Right lobe of liver (tissue), 6 donors: Measurements from ENCODE around the gene PCLO. TPM values are rescaled to one million over a fixed set of nuclear protein-coding genes. Genes with fewer than 3 reads are reported as not detected.
"Not testable (repeated sequence)": the region's sequence is repeated elsewhere in the genome, so short reads cannot be mapped to it uniquely, and the experiment has no call there.

ENCODE experiments used
- ATAC-seq, 4 donors: fragments of 200-7000 bp; cut with Tn5 transposase; one replicate each; pipeline ENCODE4 v1.9.1; 2020; ENCODE audit warnings: mild to moderate bottlenecking in 4 of 4, moderate library complexity in 4 of 4
- DNase-seq, 3 donors: peaks; one replicate each; pipeline ENCODE4 v3.0.0-alpha.2; 2020
- H3K27ac ChIP-seq, 3 donors: fragments of 200-600 bp; one replicate each; pipeline ENCODE4 v1.8.0; 2022
- H3K27me3 ChIP-seq, 2 donors: fragments of 200-600 bp; one replicate each; pipeline ENCODE4 v1.8.0; 2022
- H3K36me3 ChIP-seq, 4 donors: fragments of 200-600 bp; sonication (generic) in 1 of 4; one replicate each; pipeline versions ENCODE4 v1.5.1 to v1.8.0; 2017 to 2022; ENCODE audit warnings: control low read depth in 1 of 4
- H3K4me1 ChIP-seq, 4 donors: fragments of 200-600 bp; sonication (generic) in 1 of 4; one replicate each; pipeline versions ENCODE4 v1.5.1 to v1.8.0; 2017 to 2022; ENCODE audit warnings: control low read depth in 1 of 4
- H3K4me3 ChIP-seq, 3 donors: fragments of 200-600 bp; one replicate each; pipeline ENCODE4 v1.8.0; 2022
- H3K9me3 ChIP-seq, 4 donors: fragments of 200-600 bp; sonication (generic) in 1 of 4; one replicate each; pipeline versions ENCODE4 v1.5.1 to v1.8.0; 2017 to 2022; ENCODE audit warnings: control low read depth in 1 of 4
- POLR2A ChIP-seq: fragments of 450-650 bp; IDR thresholded peaks from one replicate; pipeline ENCODE4 v1.6.1; 2017; ENCODE audit warnings: antibody characterized with exemption, mild to moderate bottlenecking
- WGBS: methylation state at CpG from one replicate; pipeline ENCODE4 v1.1.6; 2018; ENCODE audit warnings: low coverage, low lambda C conversion rate; ENCODE audit not compliant: insufficient coverage; ENCODE audit errors: missing lambda C conversion rate; 5-methylcytosine and 5-hydroxymethylcytosine counted together
- intact Hi-C, 2 donors: fragments of 100-400 bp; cut with DNase I; formaldehyde crosslinking; loops; one replicate each; pipeline versions ENCODE4 v1.11.2 to v1.14.1; 2022
- total RNA-seq, 6 experiments: library from RNA; depleted of rRNA in 2 of 6; stranded (reverse); fragments of >200 nt in 2 of 6; fragmentation: NEBNext Ultra II Directional in 3 of 6; extraction: Animal tissue kit (Norgen Biotek cat#: 25700) in 3 of 6; gene quantifications; one replicate each; pipeline versions ENCODE4 v1.1.0 to v1.2.4, GENCODE V29; 2016 to 2023
- TF ChIP-seq, protein P1 (sequence below), 4 donors: fragments of 200-600 bp in 3 of 4; fragments of 450-650 bp in 1 of 4; IDR thresholded peaks; one replicate each; pipeline versions ENCODE4 v1.5.1 to v1.8.0; 2016 to 2022; ENCODE audit warnings: antibody characterized with exemption in 4 of 4, mild to moderate bottlenecking in 2 of 4
- donor health status: DM: no; HTN: yes; CAD: no.
- donor health status: DM: no; HTN: no; CAD: no.
- donor health status: DM: no; HTN: no; CAD: no.
- donor health status: DM: no; HTN: yes; CAD: no.
- donor health status: DM: no; HTN: yes; CAD: no.

Gene PCLO
- total RNA-seq, 6 experiments from 2014 or later: 0.22 to 1.1 (median 0.33) TPM

DNA sequence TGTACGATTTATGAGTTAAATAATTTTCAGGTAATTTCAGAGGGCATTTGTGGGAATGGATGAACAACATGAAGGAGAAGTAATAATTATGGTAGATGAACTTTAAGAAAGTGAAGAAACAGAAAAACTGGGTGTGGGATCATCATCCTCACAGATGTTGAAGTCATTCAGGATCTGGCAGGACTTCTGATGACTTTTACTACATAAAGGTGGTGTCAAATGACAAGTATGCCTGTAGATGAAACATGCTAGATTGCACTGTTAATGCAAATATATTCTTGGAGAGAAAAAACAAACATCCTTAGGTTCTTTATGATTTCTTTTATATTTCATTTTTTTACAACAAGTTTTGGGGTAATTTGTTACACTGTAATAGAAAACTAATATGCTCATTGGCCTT is 230.2 kb downstream of the PCLO start:
- no peak for TF ChIP-seq POLR2A
- TF ChIP-seq, protein P1, sequence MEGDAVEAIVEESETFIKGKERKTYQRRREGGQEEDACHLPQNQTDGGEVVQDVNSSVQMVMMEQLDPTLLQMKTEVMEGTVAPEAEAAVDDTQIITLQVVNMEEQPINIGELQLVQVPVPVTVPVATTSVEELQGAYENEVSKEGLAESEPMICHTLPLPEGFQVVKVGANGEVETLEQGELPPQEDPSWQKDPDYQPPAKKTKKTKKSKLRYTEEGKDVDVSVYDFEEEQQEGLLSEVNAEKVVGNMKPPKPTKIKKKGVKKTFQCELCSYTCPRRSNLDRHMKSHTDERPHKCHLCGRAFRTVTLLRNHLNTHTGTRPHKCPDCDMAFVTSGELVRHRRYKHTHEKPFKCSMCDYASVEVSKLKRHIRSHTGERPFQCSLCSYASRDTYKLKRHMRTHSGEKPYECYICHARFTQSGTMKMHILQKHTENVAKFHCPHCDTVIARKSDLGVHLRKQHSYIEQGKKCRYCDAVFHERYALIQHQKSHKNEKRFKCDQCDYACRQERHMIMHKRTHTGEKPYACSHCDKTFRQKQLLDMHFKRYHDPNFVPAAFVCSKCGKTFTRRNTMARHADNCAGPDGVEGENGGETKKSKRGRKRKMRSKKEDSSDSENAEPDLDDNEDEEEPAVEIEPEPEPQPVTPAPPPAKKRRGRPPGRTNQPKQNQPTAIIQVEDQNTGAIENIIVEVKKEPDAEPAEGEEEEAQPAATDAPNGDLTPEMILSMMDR (IDR thresholded peaks at IDR 0.05): no peak
- H3K4me3 ChIP-seq: no peak overlapping the region
- DNase-seq (no peak), ATAC-seq (no peak)
- H3K27me3 ChIP-seq: no peaks in the 10 kb centered on the region
- H3K4me1 ChIP-seq: no peaks in the 10 kb centered on the region
- no peaks in the 10 kb centered on the region for H3K36me3 ChIP-seq
- no peaks in the 10 kb centered on the region for H3K9me3 ChIP-seq
- H3K27ac ChIP-seq: no peak overlapping the region
- 42% methylated on average over 1 of the region's 1 CpG for WGBS
- intact Hi-C loops: no loop called here

DNA sequence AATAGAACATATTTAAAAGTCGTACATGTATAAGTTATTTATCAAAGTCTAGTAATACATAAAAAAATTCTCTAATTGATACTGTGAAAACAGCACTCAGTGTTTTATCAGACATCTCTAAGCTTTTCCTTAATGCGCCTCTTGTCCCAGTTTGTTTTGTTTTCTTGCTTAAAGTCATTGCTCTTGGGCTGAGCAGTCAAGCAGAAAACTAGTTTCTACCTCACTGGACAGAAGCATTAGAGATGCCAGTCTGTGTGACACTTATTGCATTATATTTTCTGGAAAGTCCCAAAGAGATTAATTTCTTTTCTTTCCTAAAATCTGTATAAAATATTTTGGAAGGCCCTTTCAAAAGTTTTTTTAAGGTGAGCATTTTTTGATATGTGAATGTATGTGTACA is 236.2 kb downstream of the PCLO start:
- no peaks in the 10 kb centered on the region for H3K9me3 ChIP-seq
- H3K27ac ChIP-seq: no peak overlapping the region
- H3K4me1 ChIP-seq: no peaks in the 10 kb centered on the region
- no peak for DNase-seq
- TF ChIP-seq, protein P1 (IDR thresholded peaks at IDR 0.05): no peak
- TF ChIP-seq POLR2A: no peak
- no peak overlapping the region for H3K4me3 ChIP-seq
- intact Hi-C loops: no loop called here
- H3K27me3 ChIP-seq: no peaks in the 10 kb centered on the region
- ATAC-seq: no peak
- WGBS: 58% methylated on average over 2 of the region's 2 CpGs
- H3K36me3 ChIP-seq: no peaks in the 10 kb centered on the region

DNA sequence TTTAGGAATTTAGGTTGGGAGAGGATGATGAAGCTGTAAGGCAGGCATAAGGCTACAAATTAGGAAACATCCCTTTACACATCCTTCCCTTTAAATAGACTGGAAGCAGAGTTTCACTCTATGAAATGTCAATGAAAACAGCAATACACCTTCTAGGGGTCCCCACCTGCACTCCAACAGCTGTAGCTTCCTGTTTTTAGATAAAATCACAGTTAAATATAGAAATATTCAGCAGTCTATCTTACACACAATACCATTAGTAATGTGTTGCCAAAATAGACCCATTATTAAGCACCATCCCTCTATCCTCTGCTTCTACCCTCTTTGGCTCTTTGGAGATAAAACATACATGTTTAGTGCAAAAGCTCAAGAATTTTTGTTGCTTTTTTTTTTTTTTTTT is 237.4 kb downstream of the PCLO start:
- intact Hi-C loops: no loop called here
- Histone ChIP-seq H3K4me1 (no peaks in the 10 kb centered on the region), H3K27me3 (no peaks in the 10 kb centered on the region), H3K9me3 (no peaks in the 10 kb centered on the region), H3K36me3 (no peaks in the 10 kb centered on the region), H3K27ac (no peak overlapping the region), H3K4me3 (no peak overlapping the region)
- no peak for DNase-seq
- TF ChIP-seq POLR2A: no peak
- TF ChIP-seq, protein P1 (IDR thresholded peaks at IDR 0.05): no peak
- ATAC-seq: no peak

DNA sequence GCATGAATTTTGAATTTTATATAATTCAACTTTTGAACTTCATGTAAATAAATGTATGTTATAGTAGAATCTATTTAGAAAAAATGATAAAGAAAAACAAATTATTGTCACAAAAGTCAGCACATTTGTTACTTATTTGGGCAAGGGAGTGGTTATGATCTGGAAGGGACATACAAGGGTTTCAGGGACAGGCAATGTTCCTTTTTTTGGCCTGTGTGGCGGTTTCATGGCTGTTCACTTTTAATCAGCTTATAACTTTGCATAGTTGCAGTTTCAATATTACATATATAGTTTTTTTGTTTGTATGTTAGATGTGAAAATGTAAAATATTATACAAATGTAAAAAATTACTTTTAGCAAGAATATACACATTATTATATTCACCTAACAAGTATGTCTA is 256.2 kb downstream of the PCLO start:
- Histone ChIP-seq H3K9me3 (no peaks in the 10 kb centered on the region), H3K27ac (no peak overlapping the region), H3K36me3 (no peaks in the 10 kb centered on the region), H3K4me1 (no peaks in the 10 kb centered on the region), H3K27me3 (no peaks in the 10 kb centered on the region), H3K4me3 (no peak overlapping the region)
- intact Hi-C loops: no loop called here
- DNase-seq (no peak), ATAC-seq (no peak)
- TF ChIP-seq POLR2A: no peak
- TF ChIP-seq, protein P1 (IDR thresholded peaks at IDR 0.05): no peak
- WGBS: 72% methylated on average over 1 of the region's 1 CpG

DNA sequence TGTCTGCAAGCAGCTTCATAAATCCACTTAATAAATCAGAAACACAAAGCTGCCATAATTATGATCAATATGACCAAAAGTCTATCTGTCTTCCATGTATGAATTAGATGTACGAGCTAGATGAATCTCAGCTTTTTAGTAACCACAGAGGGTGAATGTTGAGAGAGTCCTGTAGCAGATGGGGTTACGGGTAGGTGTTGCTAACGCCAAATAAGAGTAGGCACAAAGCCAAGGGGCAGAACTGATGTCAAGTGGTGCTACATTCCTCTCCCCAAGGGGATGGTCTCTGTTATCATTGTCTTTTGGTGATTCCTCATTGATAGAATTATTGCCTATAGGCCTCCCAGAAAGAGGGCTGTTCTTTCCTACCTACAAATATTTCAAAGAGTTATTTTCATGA is 257.8 kb downstream of the PCLO start:
- Histone ChIP-seq H3K36me3 (no peaks in the 10 kb centered on the region), H3K9me3 (no peaks in the 10 kb centered on the region), H3K4me1 (no peaks in the 10 kb centered on the region), H3K27me3 (no peaks in the 10 kb centered on the region), H3K4me3 (no peak overlapping the region), H3K27ac (no peak overlapping the region)
- DNase-seq (no peak), ATAC-seq (no peak)
- TF ChIP-seq, protein P1 (IDR thresholded peaks at IDR 0.05): no peak
- no peak for TF ChIP-seq POLR2A
- intact Hi-C loops: no loop called here
- 52% methylated on average over 3 of the region's 3 CpGs for WGBS

DNA sequence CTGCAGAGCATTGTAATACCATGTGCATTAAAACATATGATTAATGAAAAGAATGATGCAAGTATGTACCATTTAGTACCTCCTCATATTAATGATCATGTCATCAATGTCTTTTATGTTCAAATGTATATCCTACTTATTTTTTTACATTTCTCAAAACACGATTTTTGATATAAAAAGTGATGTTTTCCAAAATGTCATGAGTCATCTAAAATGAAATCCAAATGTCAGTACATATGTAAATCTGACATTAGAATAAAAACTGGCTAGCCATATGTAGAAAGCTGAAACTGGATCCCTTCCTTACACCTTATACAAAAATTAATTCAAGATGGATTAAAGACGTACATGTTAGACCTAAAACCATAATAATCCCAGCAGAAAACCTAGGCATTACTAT is 261.6 kb downstream of the PCLO start:
- H3K4me3 ChIP-seq, H3K4me1 ChIP-seq, H3K36me3 ChIP-seq, DNase-seq, H3K27ac ChIP-seq, intact Hi-C loops, ATAC-seq, H3K9me3 ChIP-seq, H3K27me3 ChIP-seq: not testable (repeated sequence)
- 37% methylated on average over 2 of the region's 2 CpGs for WGBS
